Fibroblast of the aortic adventitia (primary cell): ENCODE measurements around the gene ARFGAP1. TPM values are rescaled to one million over a fixed set of nuclear protein-coding genes. Genes with fewer than 3 reads are reported as not detected.

ENCODE experiments used
- DNase-seq: peaks from one replicate; pipeline ENCODE4 v3.0.0-alpha.2; 2010; ENCODE audit warnings: low read depth
- H3K4me3 ChIP-seq: 2 replicates; pipeline ENCODE4 v1.5.1; 2011; ENCODE audit warnings: low read depth, mild to moderate bottlenecking, control low read depth, low read length, moderate library complexity
- CTCF ChIP-seq: IDR thresholded peaks from 2 replicates; pipeline ENCODE4 v1.5.1; 2011; ENCODE audit warnings: mild to moderate bottlenecking, low read length, control low read depth, inconsistent platforms; ENCODE audit not compliant: insufficient read depth
- total RNA-seq: library from RNA; depleted of rRNA; stranded (reverse); fragments of >200 nt; gene quantifications from 2 replicates; pipeline ENCODE4 v1.2.3, GENCODE V29; 2012; ENCODE audit warnings: low replicate concordance

ARFGAP1 gene
- total RNA-seq, 1 donor, result 45.5 TPM

- no peak overlapping the region for H3K4me3 ChIP-seq
- DNase-seq, result no peak
- TF ChIP-seq CTCF, result no peak
These were observed 19.2 kb downstream of the ARFGAP1 start for GRCh38 chr20:63291811-63292210.

GRCh38 chr20:63292292-63292701 is 19.7 kb downstream of the ARFGAP1 start:
- TF ChIP-seq CTCF, result no peak
- DNase-seq, result no peak
- H3K4me3 ChIP-seq, result no peak overlapping the region

GRCh38 chr20:63292904-63293303 is 20.3 kb downstream of the ARFGAP1 start, which contains the start of gene COL20A1:
Gene COL20A1 (plus strand): TSS chr20:63293186. CDS start chr20:63295108, 1,922 bp downstream.
- no peak for DNase-seq
- no peak for TF ChIP-seq CTCF
- no peak within 1 kb of the TSS for H3K4me3 ChIP-seq

GRCh38 chr20:63293456-63293855 is 20.8 kb downstream of the ARFGAP1 start:
- TF ChIP-seq CTCF, result no peak
- H3K4me3 ChIP-seq, result no peak overlapping the region
- no peak for DNase-seq

GRCh38 chr20:63293871-63294535 is 21.4 kb downstream of the ARFGAP1 start:
- no peak for TF ChIP-seq CTCF
- no peak overlapping the region for H3K4me3 ChIP-seq
- DNase-seq, result no peak

- TF ChIP-seq CTCF, result no peak
- H3K4me3 ChIP-seq, result no peak overlapping the region
These were observed 21.9 kb downstream of the ARFGAP1 start for GRCh38 chr20:63294536-63294900.

GRCh38 chr20:63295018-63295417 is 22.4 kb downstream of the ARFGAP1 start:
- no peak for DNase-seq
- no peak overlapping the region for H3K4me3 ChIP-seq
- no peak for TF ChIP-seq CTCF

More at GRCh38 chr20:63294536-63294900, 21.9 kb downstream of the ARFGAP1 start:
- DNase-seq, result no peak
